IPS-20b (cell line): Measurements from ENCODE around the gene TMED4.
"Not testable (repeated sequence)": the region's sequence is repeated elsewhere in the genome, so short reads cannot be mapped to it uniquely, and the experiment has no call there.

ENCODE experiments used
- H3K27ac ChIP-seq: one replicate; pipeline ENCODE4 v1.5.1; 2013; ENCODE audit warnings: low read length
- H3K27me3 ChIP-seq: 2 replicates; pipeline ENCODE4 v1.6.1; 2013; ENCODE audit warnings: mild to moderate bottlenecking, low read length, inconsistent platforms; ENCODE audit not compliant: insufficient read depth
- H3K36me3 ChIP-seq: 2 replicates; pipeline ENCODE4 v1.6.1; 2013; ENCODE audit warnings: low read depth, mild to moderate bottlenecking, inconsistent platforms, low read length, moderate library complexity; ENCODE audit not compliant: insufficient read depth
- H3K4me1 ChIP-seq: 2 replicates; pipeline ENCODE4 v1.6.1; 2013; ENCODE audit warnings: mild to moderate bottlenecking, control low read depth, inconsistent platforms, low read length, moderate library complexity; ENCODE audit not compliant: insufficient read depth
- H3K4me3 ChIP-seq: 2 replicates; pipeline ENCODE4 v1.5.1; 2013; ENCODE audit warnings: mild to moderate bottlenecking, low read length, inconsistent platforms
- H3K9ac ChIP-seq: 2 replicates; pipeline ENCODE4 v1.6.1; 2013; ENCODE audit warnings: low read depth, mild to moderate bottlenecking, inconsistent platforms, low read length, moderate library complexity
- H3K9me3 ChIP-seq: 2 replicates; pipeline ENCODE4 v1.6.1; 2013; ENCODE audit warnings: mild to moderate bottlenecking, low read depth, low read length, inconsistent platforms; ENCODE audit not compliant: insufficient read depth

Gene TMED4

DNA sequence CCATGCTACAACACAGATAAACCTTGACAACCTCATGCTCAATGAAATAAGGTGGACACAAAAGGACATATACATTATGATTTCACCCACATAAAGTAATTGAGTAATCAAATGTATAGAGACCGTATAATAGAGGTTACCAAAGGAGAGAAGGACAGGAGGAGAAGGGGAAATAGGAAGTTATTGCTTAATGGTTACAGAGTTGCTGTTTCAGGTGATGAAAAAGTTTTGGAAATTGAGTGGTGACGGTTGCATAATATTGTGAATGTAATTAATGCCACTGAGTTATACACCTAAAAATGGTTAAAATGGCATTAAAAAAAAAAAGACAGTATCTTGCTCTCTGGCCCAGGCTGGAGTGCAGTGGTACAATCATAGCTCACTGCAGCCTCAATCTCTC lies 22.9 kb upstream of the TMED4 start:
- H3K27me3 ChIP-seq, result 0 out of 2 replicates have a peak, but pooled peaks cover 3% of the 10 kb centered on the region
- no peak overlapping the region for H3K9ac ChIP-seq
- H3K9me3 ChIP-seq, result no peaks in the 10 kb centered on the region
- H3K4me1 ChIP-seq, result no peaks in the 10 kb centered on the region; the same call in 1 of the 2 replicates
- no peak overlapping the region for H3K4me3 ChIP-seq
- no peaks in the 10 kb centered on the region for H3K36me3 ChIP-seq
- no peak overlapping the region for H3K27ac ChIP-seq

- H3K9ac ChIP-seq, result no peak overlapping the region
- no peak overlapping the region for H3K4me3 ChIP-seq
- H3K27me3 ChIP-seq, result 0 out of 2 replicates have a peak, but pooled peaks cover 3% of the 10 kb centered on the region
- H3K4me1 ChIP-seq, result no peaks in the 10 kb centered on the region; the same call in 1 of the 2 replicates
- H3K36me3 ChIP-seq, result no peaks in the 10 kb centered on the region
- H3K27ac ChIP-seq, result no peak overlapping the region
- no peaks in the 10 kb centered on the region for H3K9me3 ChIP-seq
These were observed 21.2 kb upstream of the TMED4 start for GRCh38 chr7:44603193-44603592.

DNA sequence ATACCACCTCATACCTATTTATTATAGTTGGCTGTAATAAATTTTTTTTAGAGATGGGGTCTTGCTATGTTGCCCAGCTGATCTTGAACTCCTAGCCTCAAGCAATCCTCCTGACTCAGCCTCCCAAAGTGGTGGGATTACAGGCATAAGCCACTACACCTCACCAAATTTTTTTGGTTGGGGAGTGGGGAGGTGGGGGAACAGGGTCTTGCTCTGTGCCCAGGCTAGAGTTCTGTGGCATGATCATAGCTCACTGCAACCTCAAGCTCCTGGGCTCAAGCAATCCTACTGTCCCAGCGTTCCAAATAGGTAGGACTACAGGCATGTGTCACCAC lies 20.5 kb upstream of the TMED4 start:
- Histone ChIP-seq H3K36me3 (no peaks in the 10 kb centered on the region), H3K9me3 (no peaks in the 10 kb centered on the region), H3K4me3 (no peak overlapping the region), H3K4me1 (no peaks in the 10 kb centered on the region), H3K27ac (no peak overlapping the region), H3K9ac (no peak overlapping the region), H3K27me3 (0 out of 2 replicates have a peak, but pooled peaks cover 3% of the 10 kb centered on the region)

- H3K4me3 ChIP-seq, result no peak overlapping the region
- H3K9ac ChIP-seq, result no peak overlapping the region
- no peaks in the 10 kb centered on the region for H3K4me1 ChIP-seq
- 0 out of 2 replicates have a peak, but pooled peaks cover 3% of the 10 kb centered on the region for H3K27me3 ChIP-seq
- H3K9me3 ChIP-seq, result no peaks in the 10 kb centered on the region
- no peaks in the 10 kb centered on the region for H3K36me3 ChIP-seq
- H3K27ac ChIP-seq, result no peak overlapping the region
These were observed 17.2 kb upstream of the TMED4 start for GRCh38 chr7:44599222-44599621.

DNA sequence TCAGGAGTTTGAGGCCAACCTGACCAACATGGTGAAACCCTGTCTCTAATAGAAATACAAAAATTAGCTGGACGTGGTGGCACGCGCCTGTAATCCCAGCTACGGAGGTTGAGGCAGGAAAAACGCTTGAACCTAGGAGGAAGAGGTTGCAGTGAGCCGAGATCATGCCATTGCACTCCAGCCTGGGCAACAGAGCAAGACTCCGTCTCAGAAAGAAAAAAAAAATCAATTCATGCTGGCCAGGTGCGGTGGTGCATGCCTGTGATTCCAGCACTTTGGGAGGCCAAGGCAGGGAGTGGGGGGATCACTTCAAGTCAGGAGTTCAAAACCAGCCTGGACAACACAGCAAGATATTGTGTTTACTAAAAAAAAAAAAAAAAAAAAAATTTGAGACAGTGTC lies 15.2 kb upstream of the TMED4 start:
- H3K36me3 ChIP-seq, H3K27me3 ChIP-seq, H3K27ac ChIP-seq, H3K9me3 ChIP-seq, H3K9ac ChIP-seq, H3K4me1 ChIP-seq, H3K4me3 ChIP-seq: not testable (repeated sequence)

- no peak overlapping the region for H3K27ac ChIP-seq
These were observed 14.1 kb upstream of the TMED4 start for GRCh38 chr7:44595934-44596635.

GRCh38 chr7:44590910-44591309 lies 8.9 kb upstream of the TMED4 start:
- Histone ChIP-seq H3K36me3 (no peaks in the 10 kb centered on the region), H3K9ac (no peak overlapping the region), H3K4me1 (no peaks in the 10 kb centered on the region), H3K4me3 (no peak overlapping the region), H3K27me3 (no peaks in the 10 kb centered on the region), H3K9me3 (no peaks in the 10 kb centered on the region), H3K27ac (no peak overlapping the region)

More at GRCh38 chr7:44595934-44596635, 14.1 kb upstream of the TMED4 start:
- no peak overlapping the region for H3K9ac ChIP-seq
- H3K9me3 ChIP-seq, result no peaks in the 10 kb centered on the region
- no peaks in the 10 kb centered on the region for H3K36me3 ChIP-seq
- H3K4me1 ChIP-seq, result no peaks in the 10 kb centered on the region
- 0 out of 2 replicates have a peak, but pooled peaks cover 3% of the 10 kb centered on the region for H3K27me3 ChIP-seq
- no peak overlapping the region for H3K4me3 ChIP-seq

DNA sequence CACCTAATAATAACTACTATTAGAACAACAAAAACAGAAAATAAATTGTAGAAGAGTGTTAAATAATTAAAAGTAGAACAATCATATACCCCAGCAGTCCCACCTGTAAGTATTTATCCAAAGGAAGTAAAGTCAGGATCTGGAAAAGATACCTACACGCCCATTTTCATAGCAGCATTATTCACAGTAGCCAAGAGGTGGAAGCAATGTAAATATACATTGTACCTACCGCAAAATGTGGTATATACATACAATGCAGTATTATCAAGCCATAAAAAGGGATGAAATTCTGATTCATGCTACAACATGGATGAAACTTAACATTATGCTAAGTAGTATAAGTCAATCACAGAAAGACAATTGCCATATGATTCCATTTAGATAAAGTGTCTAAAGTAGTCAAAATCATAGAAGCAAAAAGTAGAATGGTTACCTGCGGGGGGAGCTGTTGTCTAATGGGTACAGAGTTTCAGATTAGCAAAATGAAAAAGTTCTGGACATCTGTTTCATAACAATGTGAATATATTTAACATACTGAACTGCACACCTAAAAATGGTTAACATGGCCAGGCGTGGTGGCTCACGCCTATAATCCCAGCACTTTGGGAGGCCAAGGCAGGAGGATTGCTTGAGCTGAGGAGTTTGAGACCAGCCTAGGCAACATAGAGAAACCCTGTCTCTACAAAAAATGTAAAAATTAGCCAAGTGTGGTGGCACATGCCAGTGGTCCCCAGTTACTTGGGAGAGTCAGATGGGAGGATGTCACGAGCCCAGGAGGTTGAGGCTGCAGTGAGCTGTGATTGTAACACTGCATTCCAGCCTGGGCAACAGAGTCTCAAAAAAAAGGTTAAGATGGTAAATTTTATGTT lies 6.0 kb upstream of the TMED4 start:
- H3K4me3 ChIP-seq, result no peak overlapping the region
- H3K4me1 ChIP-seq, result no peaks in the 10 kb centered on the region
- no peak overlapping the region for H3K9ac ChIP-seq
- no peak overlapping the region for H3K27ac ChIP-seq
- H3K9me3 ChIP-seq, result no peaks in the 10 kb centered on the region
- H3K36me3 ChIP-seq, result no peaks in the 10 kb centered on the region
- H3K27me3 ChIP-seq, result no peaks in the 10 kb centered on the region

DNA sequence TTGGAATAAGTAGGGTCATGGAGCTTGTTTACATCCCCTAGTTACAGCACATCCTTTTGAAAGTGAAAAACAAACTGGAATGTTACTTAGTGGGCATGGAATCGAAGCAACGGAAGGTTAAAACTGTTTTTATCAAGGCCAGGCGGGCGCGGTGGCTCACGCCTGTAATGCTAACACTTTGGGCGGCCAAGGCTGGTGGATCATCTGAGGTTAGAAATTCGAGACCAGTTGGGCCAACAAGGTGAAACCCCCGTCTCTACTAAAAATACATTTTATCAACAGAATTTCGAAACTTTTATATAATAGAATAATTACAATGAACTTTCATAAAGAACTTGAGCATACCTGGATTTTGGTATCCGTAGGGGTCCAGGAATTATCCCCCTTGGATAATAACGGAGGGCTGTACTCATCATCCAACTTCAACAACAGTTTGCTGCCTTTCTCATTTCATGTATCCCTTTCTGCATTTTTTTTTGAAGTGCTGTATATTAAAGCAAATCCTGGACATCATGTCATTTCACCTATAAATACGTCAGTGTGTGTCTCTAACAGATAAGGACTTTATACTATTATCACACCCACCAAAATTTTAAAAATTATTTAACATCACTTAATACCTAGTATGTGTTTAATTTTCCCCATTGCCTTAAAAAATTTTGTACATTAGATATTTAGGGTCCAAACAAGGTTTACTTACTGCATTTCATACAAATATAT lies 1.3 kb upstream of the TMED4 start:
- peaks cover 6% of the 10 kb centered on the region; the same call in 1 of the 2 replicates for H3K4me1 ChIP-seq
- peaks cover 25% of the 10 kb centered on the region for H3K36me3 ChIP-seq
- H3K9ac ChIP-seq, result peak overlapping the region; percentile 89; the same call in 1 of the 2 replicates
- H3K4me3 ChIP-seq, result peak overlapping the region; percentile 91; the same call in 1 of the 2 replicates
- H3K9me3 ChIP-seq, result no peaks in the 10 kb centered on the region
- H3K27me3 ChIP-seq, result no peaks in the 10 kb centered on the region
- no peak overlapping the region for H3K27ac ChIP-seq

- peaks cover 34% of the 10 kb centered on the region for H3K36me3 ChIP-seq
- no peaks in the 10 kb centered on the region for H3K9me3 ChIP-seq
- peak overlapping the region; percentile 91 for H3K4me3 ChIP-seq
- H3K4me1 ChIP-seq, result peaks cover 6% of the 10 kb centered on the region; the same call in 1 of the 2 replicates
- peak overlapping the region; percentile 90 for H3K9ac ChIP-seq
- H3K27me3 ChIP-seq, result no peaks in the 10 kb centered on the region
- H3K27ac ChIP-seq, result peak overlapping the region; percentile 39
These were observed 819 bp downstream of the TMED4 start for GRCh38 chr7:44580945-44581878.

GRCh38 chr7:44576228-44576627 lies 5.8 kb downstream of the TMED4 start:
- peaks cover 7% of the 10 kb centered on the region for H3K4me1 ChIP-seq
- H3K36me3 ChIP-seq, result peaks cover 63% of the 10 kb centered on the region
- no peak overlapping the region for H3K4me3 ChIP-seq
- H3K9ac ChIP-seq, result no peak overlapping the region
- no peaks in the 10 kb centered on the region for H3K9me3 ChIP-seq
- H3K27ac ChIP-seq, result no peak overlapping the region
- no peaks in the 10 kb centered on the region for H3K27me3 ChIP-seq
